CD4-positive, alpha-beta T cell treated with Interleukin-17A for 4 hours (primary cell): ENCODE data around the gene MAPKAPK2.

Experiments
- DNase-seq: peaks from one replicate; pipeline ENCODE4 v3.0.0-alpha.2; 2020; ENCODE audit warnings: mixed read lengths

Gene MAPKAPK2

GRCh38 chr1:206661161-206661820 is 23.4 kb upstream of the MAPKAPK2 start:
- DNase-seq: no peak

- DNase-seq: no peak
Observed at GRCh38 chr1:206662396-206663092, 22.2 kb upstream of the MAPKAPK2 start.

GRCh38 chr1:206663362-206663761 is 21.3 kb upstream of the MAPKAPK2 start:
- DNase-seq: no peak

DNA sequence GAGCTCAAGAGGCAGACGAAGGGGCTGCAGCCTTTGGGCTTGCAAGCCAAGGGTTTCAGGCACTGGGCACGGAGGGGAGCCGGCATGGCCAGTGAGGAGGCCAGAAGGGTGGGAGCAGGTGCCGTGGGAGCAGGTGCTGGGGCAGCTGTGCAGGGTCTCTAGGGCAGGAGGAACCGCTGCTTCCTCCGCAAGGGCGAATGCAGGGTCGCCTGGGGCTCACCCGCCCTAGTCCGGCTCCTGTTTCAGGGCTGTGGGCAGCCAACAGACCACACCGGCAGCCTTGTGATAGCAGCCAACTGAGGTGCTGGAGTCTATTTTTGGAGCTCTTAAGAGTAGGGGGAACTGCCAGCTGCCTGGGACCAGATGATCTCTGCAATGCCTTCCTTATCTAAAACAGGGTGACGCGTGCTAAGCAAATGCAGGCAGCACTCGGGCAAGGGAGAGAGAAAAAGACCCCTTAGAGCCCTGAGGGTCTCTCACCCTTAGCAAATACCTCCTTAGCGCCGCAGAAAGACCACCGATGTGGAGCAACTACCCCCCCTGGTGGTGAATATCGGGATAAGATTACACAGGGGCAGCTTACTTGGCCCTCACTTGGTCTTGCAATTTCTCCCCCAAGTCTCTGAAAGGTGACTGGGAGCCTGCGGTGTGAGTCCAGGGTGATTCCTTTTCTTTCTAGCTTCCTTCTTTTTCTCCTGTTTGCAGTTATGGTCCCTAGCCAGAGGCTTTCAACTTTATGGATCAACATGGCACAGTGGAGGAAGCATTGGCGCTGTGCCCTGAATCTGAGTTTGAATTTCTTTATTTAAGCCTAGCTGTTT is 20.7 kb upstream of the MAPKAPK2 start:
- DNase-seq: peak; percentile 79

GRCh38 chr1:206664740-206665139 is 20.0 kb upstream of the MAPKAPK2 start:
- no peak for DNase-seq

DNA sequence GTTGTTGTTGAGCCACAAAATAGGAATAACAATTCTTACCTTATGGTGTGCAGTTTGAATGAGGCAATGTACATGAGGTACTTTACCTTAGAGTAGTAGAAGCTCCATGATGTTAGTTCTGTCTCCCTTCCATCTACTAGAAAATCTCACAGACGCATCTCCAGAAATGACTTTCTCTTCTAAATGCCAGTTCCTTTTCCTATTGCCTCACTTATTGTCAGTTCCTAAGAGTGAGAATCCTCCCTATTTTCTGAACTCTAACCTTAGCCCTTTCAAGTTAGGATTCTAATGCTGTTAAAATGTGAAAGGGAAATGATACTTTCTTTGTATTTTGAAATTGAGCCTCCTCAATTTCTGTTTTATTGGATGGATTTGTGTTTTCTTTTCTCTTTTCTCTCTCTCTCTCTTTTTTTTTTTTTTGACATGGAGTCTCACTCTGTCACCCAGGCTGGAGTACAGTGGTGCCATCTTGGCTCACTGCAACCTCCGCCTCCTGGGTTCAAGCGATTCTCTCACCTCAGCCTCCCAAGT is 18.6 kb upstream of the MAPKAPK2 start:
- DNase-seq: no peak

DNA sequence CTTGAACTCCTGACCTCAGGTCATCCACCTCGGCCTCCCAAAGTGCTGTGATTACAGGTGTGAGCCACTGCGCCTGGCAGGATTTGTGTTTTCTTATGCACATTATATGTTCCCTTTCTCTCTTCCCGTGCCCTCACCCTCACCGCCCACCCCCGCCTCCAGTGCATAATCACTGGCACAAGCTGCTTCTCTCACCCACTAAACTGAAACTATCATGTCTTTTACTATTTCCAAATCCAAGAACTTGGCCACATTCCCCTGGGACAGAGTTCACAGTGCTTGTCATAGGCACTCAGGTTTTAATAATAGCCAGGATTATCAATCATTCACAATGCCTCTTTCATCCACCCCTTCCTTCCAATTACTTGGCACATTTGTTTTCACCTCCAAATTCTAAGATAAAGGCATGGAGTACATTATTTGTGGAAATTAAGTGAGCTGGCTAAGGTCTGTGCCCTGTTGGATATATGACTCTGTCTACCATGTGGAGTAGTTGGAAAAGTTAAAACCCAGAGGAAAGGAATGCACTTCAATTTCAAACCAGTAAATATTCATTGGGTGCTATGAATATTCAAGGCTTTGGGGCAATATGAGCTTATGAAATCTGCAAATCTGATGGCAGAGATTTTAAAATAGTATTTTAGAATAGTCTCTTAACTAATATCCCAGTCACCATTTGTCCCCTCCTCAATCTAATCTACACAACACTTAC is 17.6 kb upstream of the MAPKAPK2 start:
- no peak for DNase-seq

DNA sequence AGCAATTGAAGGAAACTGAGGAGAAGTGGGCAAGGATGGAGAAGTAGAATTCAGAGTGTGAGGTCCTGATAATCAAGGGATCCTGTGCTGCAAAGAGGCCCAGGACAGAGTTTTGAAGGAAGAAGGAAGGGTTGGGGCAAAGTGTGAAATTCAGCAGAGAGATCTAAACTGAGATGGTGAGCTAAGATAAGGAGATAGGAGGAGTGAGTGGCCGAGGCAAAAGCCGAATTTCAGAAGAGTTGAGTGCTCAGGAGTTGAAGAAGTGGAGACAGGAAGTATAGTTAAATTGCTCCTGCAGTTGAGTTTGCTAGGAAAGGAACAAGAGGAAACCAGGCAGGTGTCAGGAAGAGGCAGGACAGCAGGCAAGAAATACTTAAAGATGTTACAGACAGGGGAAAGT is 16.4 kb upstream of the MAPKAPK2 start:
- DNase-seq: no peak

DNA sequence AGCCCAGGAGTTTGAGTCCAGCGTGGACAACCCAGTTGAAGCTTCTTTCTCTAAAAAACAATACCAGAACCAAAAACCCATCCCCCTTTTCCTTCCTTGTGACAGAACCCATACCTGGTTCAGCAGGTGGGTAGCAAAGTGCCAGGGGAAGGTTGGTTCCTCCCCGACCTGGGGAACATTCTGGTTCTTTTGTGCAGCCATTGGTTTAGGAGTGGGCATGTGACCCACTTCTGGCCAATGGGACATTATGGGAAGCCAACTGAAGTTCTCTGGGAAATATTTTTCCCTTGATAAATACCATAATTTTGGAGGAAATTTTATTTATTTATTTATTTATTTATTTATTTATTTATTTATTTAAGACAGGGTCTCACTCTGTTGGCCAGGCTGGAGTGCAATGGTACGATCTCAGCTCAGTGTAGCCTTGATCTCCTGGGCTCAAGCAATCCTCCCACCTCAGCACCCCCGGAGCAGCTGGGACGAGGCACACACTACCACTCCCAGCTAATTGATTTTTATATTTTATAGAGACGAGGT is 15.8 kb upstream of the MAPKAPK2 start:
- no peak for DNase-seq

DNA sequence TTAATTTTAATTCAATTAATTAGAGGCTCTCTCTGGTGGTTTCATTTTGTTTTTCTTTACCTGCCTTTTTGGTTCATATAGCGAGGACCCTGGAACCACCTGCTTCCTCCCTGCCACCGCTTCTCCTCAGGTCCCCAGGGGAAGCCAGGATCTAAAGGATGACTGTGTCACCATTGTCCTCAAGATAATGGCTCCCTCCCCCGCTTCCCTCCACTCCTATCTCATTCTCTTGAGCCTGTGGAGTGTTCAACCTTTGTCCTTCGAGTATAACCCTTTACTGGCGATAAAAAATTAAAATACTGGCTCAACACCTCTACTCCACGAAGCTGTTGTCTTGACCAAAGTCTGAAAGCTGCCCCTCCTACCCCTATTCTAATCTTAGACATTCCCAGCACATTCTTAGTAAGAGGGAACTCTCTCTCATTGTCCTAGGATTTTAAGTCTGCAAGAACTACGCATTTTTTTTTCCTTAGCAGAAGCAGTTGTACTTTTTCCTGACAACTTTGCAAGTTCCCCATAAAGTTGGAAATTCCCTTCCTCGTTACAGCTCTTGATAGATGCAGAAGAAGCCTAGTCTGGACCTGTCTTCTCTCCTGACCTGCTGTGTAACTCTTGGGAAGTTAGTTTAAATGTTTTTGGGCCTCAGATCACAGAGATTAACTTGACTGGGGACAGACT is 12.6 kb upstream of the MAPKAPK2 start:
- no peak for DNase-seq

DNA sequence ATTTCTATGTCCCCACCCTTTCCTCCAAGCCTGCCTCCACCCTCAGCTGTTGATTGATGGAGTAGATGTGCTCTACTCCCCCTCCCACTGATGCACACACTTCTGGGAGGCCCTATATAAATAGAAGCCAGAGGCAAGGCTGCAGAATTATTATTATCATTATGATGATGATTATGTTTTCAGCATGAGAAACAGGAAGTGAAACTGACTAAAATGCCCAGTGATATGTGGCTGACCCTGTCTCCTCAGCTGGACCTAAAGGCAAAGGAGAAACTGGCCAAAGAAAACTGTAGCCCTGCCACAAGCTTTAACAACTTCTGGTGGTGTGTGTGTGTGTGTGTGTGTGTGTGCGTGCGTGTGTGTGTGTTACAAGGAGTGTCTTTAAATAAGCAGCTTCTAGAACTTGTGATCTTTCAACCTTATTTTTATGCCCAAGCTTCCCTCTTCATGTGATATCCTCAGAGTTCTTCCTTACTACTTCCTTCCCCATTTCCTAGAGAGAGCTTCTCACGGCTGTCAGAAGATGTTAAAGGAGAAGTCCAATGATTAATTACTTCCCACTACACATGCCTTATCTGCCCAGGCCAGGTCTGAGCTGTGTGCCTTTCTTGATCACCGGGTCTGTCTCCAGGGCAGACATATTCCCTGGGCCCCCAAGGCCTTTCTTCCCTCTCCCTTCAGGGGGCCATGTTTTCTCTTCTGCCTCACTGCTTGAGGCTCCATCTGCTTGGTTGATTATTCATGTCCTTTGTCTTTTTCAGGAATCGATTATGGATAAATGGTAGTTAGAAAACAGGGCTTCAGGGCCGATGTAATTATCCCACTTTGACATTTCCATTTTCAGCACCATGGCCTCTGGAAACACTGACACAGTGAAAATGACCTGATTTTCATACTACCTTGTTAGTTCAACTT is 11.6 kb upstream of the MAPKAPK2 start:
- DNase-seq: no peak

- no peak for DNase-seq
Observed at GRCh38 chr1:206674236-206674635, 10.5 kb upstream of the MAPKAPK2 start.

- no peak for DNase-seq
Observed at GRCh38 chr1:206674745-206675175, 9.9 kb upstream of the MAPKAPK2 start.

DNA sequence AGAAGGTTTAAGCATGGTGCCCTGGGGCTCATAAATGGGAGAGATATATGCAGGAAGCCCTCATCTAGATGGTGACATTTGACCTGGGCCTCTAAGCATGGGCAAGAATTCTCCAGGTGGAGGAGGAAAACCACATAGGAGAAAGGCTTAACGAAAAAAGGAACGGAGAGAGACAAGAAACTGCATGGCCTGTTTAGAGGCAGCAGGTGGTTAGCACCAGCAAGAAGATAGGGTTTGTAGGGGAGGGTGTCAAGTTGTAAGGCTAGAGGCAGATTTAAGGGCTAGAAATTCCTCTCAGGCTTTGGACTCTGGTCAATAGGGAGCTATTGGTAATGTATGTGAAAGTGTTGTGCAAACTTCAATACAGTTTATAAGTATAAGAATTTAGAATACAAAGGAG is 8.2 kb upstream of the MAPKAPK2 start:
- no peak for DNase-seq

DNA sequence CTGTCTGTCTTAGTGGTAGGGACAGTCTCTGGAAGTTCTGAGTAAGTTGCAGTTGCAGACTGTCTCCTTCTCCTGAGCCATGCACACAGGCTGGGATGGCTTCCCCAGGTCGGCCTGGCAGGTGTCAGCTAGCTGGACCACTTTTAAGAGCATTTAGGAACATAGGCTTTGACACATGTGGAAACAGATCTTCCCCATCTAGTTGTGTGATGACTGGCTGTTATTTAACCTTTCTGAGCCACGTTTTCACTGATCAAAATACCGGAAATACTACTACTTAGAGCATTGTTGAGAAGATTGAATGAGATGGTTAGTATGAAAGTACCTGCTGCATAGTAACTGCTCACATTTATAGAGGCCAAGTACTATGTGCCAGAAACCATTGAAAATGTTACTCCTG is 6.2 kb upstream of the MAPKAPK2 start:
- no peak for DNase-seq

DNA sequence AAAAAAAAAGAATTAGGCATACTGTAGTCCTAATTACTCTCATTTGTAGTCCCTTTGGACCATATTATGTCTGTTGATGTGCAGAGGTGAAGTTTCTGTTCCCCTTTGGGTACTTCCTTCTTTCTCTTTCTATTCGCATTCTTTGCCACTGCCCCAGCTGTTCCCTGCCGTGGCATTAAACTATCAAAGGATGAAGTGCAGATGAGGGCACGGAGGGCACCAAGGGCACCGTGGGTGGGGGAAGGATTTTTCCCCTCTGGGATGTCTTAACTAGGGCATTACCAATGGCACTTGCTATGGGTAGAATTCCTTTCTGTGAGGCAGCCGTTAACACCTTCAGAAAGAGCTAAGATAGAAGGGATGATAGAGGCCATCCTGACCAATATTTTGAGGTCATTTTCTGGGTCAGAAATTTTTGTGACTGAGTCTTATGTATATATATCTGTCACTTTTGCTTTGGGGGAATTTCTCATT is 4.9 kb upstream of the MAPKAPK2 start:
- DNase-seq: no peak

- no peak for DNase-seq
Observed at GRCh38 chr1:206680279-206680678, 4.4 kb upstream of the MAPKAPK2 start.

DNA sequence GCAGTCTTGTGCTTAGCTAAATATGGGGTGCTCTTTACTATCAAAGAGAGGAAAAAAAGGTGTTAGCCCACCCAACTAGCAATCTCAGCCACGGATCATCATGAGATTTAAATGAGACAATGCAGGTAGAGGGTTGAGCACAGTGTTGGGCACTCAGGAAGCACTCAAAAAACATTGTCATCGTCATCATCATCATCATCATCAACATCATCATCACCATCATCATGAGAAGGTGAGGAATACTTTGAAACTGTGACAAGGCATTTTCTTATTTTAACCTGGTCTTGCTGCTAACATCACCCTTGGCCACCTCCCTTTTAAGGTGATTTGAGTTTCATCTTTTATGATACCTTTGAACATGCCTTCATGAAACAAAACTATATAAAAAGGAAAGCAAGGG is 3.3 kb upstream of the MAPKAPK2 start:
- no peak for DNase-seq

DNA sequence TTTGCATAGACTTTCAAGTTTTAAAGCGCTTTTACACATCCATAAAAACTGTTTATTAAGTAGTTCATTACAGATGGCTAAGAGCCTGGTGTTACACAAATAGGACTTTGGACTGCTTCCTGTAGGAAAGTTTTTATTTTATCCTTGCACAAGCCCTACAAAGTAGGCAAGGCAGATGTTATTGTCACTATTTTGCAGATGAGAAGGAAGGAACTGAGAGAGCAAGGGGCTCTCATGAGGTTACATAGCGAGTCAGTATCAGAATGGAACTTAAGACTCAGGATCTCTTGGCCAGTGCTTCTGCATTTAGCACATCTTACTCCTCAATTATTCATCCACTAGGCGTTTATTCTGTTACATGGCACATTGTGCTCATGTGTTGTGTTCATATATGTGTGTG is 2.6 kb upstream of the MAPKAPK2 start:
- no peak for DNase-seq

DNA sequence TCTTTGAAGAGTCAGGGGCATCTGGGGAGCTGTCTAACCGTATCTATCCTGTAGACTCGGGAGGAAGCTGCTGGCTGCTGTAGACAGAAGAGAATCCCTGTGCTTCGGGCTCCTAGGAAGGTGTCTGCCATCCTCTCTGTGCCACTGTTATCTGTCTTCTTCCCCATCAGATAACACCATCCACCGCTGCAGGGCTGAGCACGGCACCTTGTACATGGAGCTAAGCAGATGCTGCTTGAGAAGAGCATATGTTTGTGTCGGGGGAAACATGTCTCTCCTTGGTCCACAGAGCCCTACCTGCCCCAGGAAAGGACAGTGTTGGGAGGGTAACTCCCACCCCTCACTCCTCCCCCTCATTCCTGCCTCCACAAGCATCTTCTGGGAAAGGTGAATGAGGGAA is 1.4 kb upstream of the MAPKAPK2 start:
- DNase-seq: no peak

DNA sequence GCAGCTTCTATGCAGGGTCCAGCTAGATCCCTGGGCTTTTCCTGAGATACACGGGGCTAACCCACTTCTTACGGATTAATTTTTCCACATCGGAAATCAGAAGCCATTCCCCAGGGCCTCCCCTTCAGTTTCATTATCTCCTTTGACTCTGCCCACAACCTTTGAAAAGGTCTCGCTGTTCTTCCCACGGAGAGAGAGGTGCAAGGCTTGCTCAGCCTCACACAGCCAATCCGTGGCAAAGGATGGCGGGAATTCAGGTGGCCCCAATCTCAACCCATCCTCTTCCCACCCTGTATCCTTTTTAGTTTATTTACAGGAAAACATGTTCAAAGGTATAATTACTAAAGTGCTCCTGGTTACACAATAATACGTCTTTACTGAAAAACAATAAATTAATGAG is 702 bp upstream of the MAPKAPK2 start:
- DNase-seq: no peak
